Uterus (tissue), 4 donors: ENCODE measurements around the gene HGS. TPM values are rescaled to one million over a fixed set of nuclear protein-coding genes. Genes with fewer than 3 reads are reported as not detected.

Source experiments
- DNase-seq, 2 donors: peaks; one replicate each; pipeline ENCODE4 v3.0.0-alpha.2; 2019 to 2020
- H3K27ac ChIP-seq, 2 donors: fragments of 200-600 bp; sonication (generic); 1 replicate in 1 of 2; 2 replicates in 1 of 2; pipeline ENCODE4 v1.5.1; 2016 to 2018
- H3K27me3 ChIP-seq, 2 donors: fragments of 200-600 bp; sonication (generic); one replicate each; pipeline ENCODE4 v1.5.1; 2018 to 2019; ENCODE audit warnings: control low read depth in 1 of 2
- H3K36me3 ChIP-seq, 2 donors: fragments of 200-600 bp; sonication (generic); one replicate each; pipeline ENCODE4 v1.5.1; 2019; ENCODE audit warnings: control low read depth in 1 of 2
- H3K4me1 ChIP-seq, 2 donors: fragments of 200-600 bp; sonication (generic); one replicate each; pipeline ENCODE4 v1.5.1; 2018 to 2019; ENCODE audit warnings: control low read depth in 1 of 2
- H3K4me3 ChIP-seq, 2 donors: fragments of 200-600 bp; sonication (generic); 1 replicate in 1 of 2; 2 replicates in 1 of 2; pipeline ENCODE4 v1.5.1; 2018 to 2019; ENCODE audit warnings: mild to moderate bottlenecking in 1 of 2
- H3K9me3 ChIP-seq, 2 donors: fragments of 200-600 bp; sonication (generic); one replicate each; pipeline ENCODE4 v1.5.1; 2019; ENCODE audit warnings: control low read depth in 1 of 2
- CTCF ChIP-seq, 4 experiments: fragments of 200-600 bp in 2 of 4; fragments of 450-650 bp in 2 of 4; sonication (generic) in 2 of 4; IDR thresholded peaks; one replicate each; pipeline ENCODE4 v1.5.1; 2016 to 2019; ENCODE audit warnings: antibody characterized with exemption in 4 of 4, mild to moderate bottlenecking in 2 of 4, moderate library complexity in 1 of 4
- POLR2A ChIP-seq, 2 donors: fragments of 450-650 bp; IDR thresholded peaks; one replicate each; pipeline ENCODE4 v1.6.1; 2016; ENCODE audit warnings: antibody characterized with exemption in 2 of 2, mild to moderate bottlenecking in 1 of 2, moderate library complexity in 1 of 2
- intact Hi-C: fragments of 100-400 bp; cut with DNase I; formaldehyde crosslinking; loops from one replicate; pipeline ENCODE4 v1.15.1; 2023; ENCODE audit warnings: low total_unique reads
- total RNA-seq, 4 donors: library from RNA; depleted of rRNA in 3 of 4; stranded (reverse); fragments of >200 nt in 3 of 4; gene quantifications; one replicate each; pipeline versions ENCODE4 v1.1.0 to v1.2.4, GENCODE V29; 2014 to 2023
- donor health status: DM: yes; HTN: yes; CAD: no.

HGS gene
- total RNA-seq, 4 donors from 2014 or later = 21.0 to 121 (median 72.5) TPM

- Histone ChIP-seq H3K4me3 (no peak overlapping the region), H3K4me1 (no peaks in the 10 kb centered on the region), H3K27ac (no peak overlapping the region), H3K9me3 (no peaks in the 10 kb centered on the region), H3K36me3 (no peaks in the 10 kb centered on the region), H3K27me3 (no peaks in the 10 kb centered on the region)
- TF ChIP-seq CTCF (IDR thresholded peaks at IDR 0.05) = no peak
- no peak for TF ChIP-seq POLR2A (IDR thresholded peaks at IDR 0.05)
- intact Hi-C loops = no loop called here
- DNase-seq = no peak
These were observed 42.2 kb downstream of the HGS start for GRCh38 chr17:81726004-81726403.

- H3K27me3 ChIP-seq = peaks cover 0 to 2% of the 10 kb centered on the region in 2 donors
- H3K9me3 ChIP-seq = no peaks in the 10 kb centered on the region
- H3K4me1 ChIP-seq = no peaks in the 10 kb centered on the region
- intact Hi-C loops = no loop called here
- no peaks in the 10 kb centered on the region for H3K36me3 ChIP-seq
- no peak overlapping the region for H3K27ac ChIP-seq
- no peak for DNase-seq
- TF ChIP-seq POLR2A (IDR thresholded peaks at IDR 0.05) = no peak
- TF ChIP-seq CTCF (IDR thresholded peaks at IDR 0.05) = no peak
- H3K4me3 ChIP-seq = no peak overlapping the region
These were observed 43.7 kb downstream of the HGS start for GRCh38 chr17:81727324-81728031.

GRCh38 chr17:81733507-81734404 is 49.9 kb downstream of the HGS start:
- H3K9me3 ChIP-seq = no peaks in the 10 kb centered on the region
- peak; percentile 52 to 65 for DNase-seq
- intact Hi-C loops = no loop called here
- no peaks in the 10 kb centered on the region for H3K4me1 ChIP-seq
- no peak overlapping the region for H3K27ac ChIP-seq
- H3K27me3 ChIP-seq = peaks cover 0 to 2% of the 10 kb centered on the region in 2 donors
- TF ChIP-seq POLR2A (IDR thresholded peaks at IDR 0.05) (no peak), CTCF (IDR thresholded peaks at IDR 0.05) (peak; percentile 39 to 86 (median 77))
- no peak overlapping the region for H3K4me3 ChIP-seq
- no peaks in the 10 kb centered on the region for H3K36me3 ChIP-seq

- no peaks in the 10 kb centered on the region for H3K9me3 ChIP-seq
- intact Hi-C loops = no loop called here
- H3K4me3 ChIP-seq = no peak overlapping the region
- H3K36me3 ChIP-seq = no peaks in the 10 kb centered on the region
- DNase-seq = no peak
- peaks cover 0 to 2% of the 10 kb centered on the region in 2 donors for H3K27me3 ChIP-seq
- TF ChIP-seq CTCF (IDR thresholded peaks at IDR 0.05) (no peak), POLR2A (IDR thresholded peaks at IDR 0.05) (no peak)
- H3K4me1 ChIP-seq = no peaks in the 10 kb centered on the region
- no peak overlapping the region for H3K27ac ChIP-seq
These were observed 50.8 kb downstream of the HGS start for GRCh38 chr17:81734405-81735263.
